Endothelial cell (in vitro differentiated cells): ENCODE data around the gene TUBA1A. TPM values are rescaled to one million over a fixed set of nuclear protein-coding genes. Genes with fewer than 3 reads are reported as not detected.
A peak's percentile ranks its signal among the peaks of the same experiment; 100 is the strongest.

Source experiments
- DNase-seq: peaks from one replicate; pipeline ENCODE4 v3.0.0; 2021; ENCODE audit warnings: low spot score
- H3K27ac Mint-ChIP-seq: one replicate; pipeline ENCODE4 v1.8.0; 2021; ENCODE audit warnings: mixed read lengths, inconsistent platforms; ENCODE audit not compliant: unreplicated experiment
- H3K27me3 Mint-ChIP-seq: one replicate; pipeline ENCODE4 v1.8.0; 2021; ENCODE audit warnings: mild to moderate bottlenecking, moderate library complexity, mixed read lengths, inconsistent platforms; ENCODE audit not compliant: unreplicated experiment
- H3K36me3 Mint-ChIP-seq: one replicate; pipeline ENCODE4 v1.8.0; 2021; ENCODE audit warnings: mild to moderate bottlenecking, low read depth, mixed read lengths, inconsistent platforms; ENCODE audit not compliant: unreplicated experiment
- H3K4me1 Mint-ChIP-seq: one replicate; pipeline ENCODE4 v1.8.0; 2021; ENCODE audit warnings: mild to moderate bottlenecking, mixed read lengths, inconsistent platforms; ENCODE audit not compliant: unreplicated experiment
- H3K4me3 Mint-ChIP-seq: one replicate; pipeline ENCODE4 v1.8.0; 2021; ENCODE audit warnings: mild to moderate bottlenecking, mixed read lengths, inconsistent platforms; ENCODE audit not compliant: unreplicated experiment
- H3K9me3 Mint-ChIP-seq: one replicate; pipeline ENCODE4 v1.8.0; 2021; ENCODE audit warnings: mixed read lengths, inconsistent platforms; ENCODE audit not compliant: unreplicated experiment
- CTCF ChIP-seq: fragments of 200-600 bp; sonication (generic); IDR thresholded peaks from one replicate; pipeline ENCODE4 v1.5.0; 2021; ENCODE audit warnings: antibody characterized with exemption; ENCODE audit not compliant: unreplicated experiment
- long read RNA-seq: library from polyadenylated mRNA; unstranded; transcript quantifications from one replicate; pipeline ENCODE4 v2.0.0, GENCODE V29; 2020; ENCODE audit not compliant: unreplicated experiment
- total RNA-seq: library from RNA; stranded (reverse); fragmentation: NEBNext Ultra II Directional; extraction: Animal tissue kit (Norgen Biotek cat#: 25700); gene quantifications from one replicate; pipeline ENCODE4 v1.2.1, GENCODE V29; 2021; ENCODE audit not compliant: unreplicated experiment

TUBA1A gene
- 924 TPM for total RNA-seq
- long read RNA-seq, transcript TUBA1A-201 (4 exons, 1,887 nt), result minor isoform, 5 of 4,942 reads
- long read RNA-seq, transcript TUBA1A-207 (3 exons, 1,384 nt), result minor isoform, 72 of 4,942 reads
- long read RNA-seq, transcript TUBA1A-202 (4 exons, 1,915 nt), result major isoform, 4,775 of 4,942 reads
- long read RNA-seq, transcript TUBA1A-203 (3 exons, 984 nt), result minor isoform, 13 of 4,942 reads
- long read RNA-seq, partial matches to known transcripts, result 4 of 4,942 reads
- long read RNA-seq, other reads (novel, unspliced or antisense), result 70 of 4,942 reads

- Mint-ChIP-seq H3K27ac (peak within 1 kb of the TSS; percentile 99), H3K36me3 (peaks cover 43% of the 10 kb centered on the region), H3K4me1 (peaks cover 19% of the 10 kb centered on the region), H3K4me3 (peak within 1 kb of the TSS; percentile 99), H3K9me3 (no peaks in the 10 kb centered on the region), H3K27me3 (peaks cover 24% of the 10 kb centered on the region)
- TF ChIP-seq CTCF, result no peak
- DNase-seq, result peak; percentile 89
Measured at GRCh38 chr12:49188916-49189367, at the start of gene TUBA1A. Gene TUBA1A (minus strand): TSS chr12:49189080. CDS start chr12:49188979, 101 bp downstream.

GRCh38 chr12:49236423-49236822, 47.5 kb upstream of the TUBA1A start:
- no peak for TF ChIP-seq CTCF
- no peak for DNase-seq
- H3K27ac Mint-ChIP-seq, result no peak overlapping the region
- peaks cover 6% of the 10 kb centered on the region for H3K27me3 Mint-ChIP-seq
- H3K9me3 Mint-ChIP-seq, result no peaks in the 10 kb centered on the region
- H3K4me1 Mint-ChIP-seq, result peaks cover 16% of the 10 kb centered on the region
- H3K4me3 Mint-ChIP-seq, result no peak overlapping the region
- no peaks in the 10 kb centered on the region for H3K36me3 Mint-ChIP-seq

- Mint-ChIP-seq H3K27me3 (peaks cover 3% of the 10 kb centered on the region), H3K36me3 (no peaks in the 10 kb centered on the region), H3K27ac (peak overlapping the region; percentile 61), H3K4me3 (peak overlapping the region; percentile 73), H3K4me1 (peaks cover 13% of the 10 kb centered on the region), H3K9me3 (no peaks in the 10 kb centered on the region)
- no peak for DNase-seq
- TF ChIP-seq CTCF, result no peak
Measured at GRCh38 chr12:49233842-49234526, 45.1 kb upstream of the TUBA1A start.

DNA sequence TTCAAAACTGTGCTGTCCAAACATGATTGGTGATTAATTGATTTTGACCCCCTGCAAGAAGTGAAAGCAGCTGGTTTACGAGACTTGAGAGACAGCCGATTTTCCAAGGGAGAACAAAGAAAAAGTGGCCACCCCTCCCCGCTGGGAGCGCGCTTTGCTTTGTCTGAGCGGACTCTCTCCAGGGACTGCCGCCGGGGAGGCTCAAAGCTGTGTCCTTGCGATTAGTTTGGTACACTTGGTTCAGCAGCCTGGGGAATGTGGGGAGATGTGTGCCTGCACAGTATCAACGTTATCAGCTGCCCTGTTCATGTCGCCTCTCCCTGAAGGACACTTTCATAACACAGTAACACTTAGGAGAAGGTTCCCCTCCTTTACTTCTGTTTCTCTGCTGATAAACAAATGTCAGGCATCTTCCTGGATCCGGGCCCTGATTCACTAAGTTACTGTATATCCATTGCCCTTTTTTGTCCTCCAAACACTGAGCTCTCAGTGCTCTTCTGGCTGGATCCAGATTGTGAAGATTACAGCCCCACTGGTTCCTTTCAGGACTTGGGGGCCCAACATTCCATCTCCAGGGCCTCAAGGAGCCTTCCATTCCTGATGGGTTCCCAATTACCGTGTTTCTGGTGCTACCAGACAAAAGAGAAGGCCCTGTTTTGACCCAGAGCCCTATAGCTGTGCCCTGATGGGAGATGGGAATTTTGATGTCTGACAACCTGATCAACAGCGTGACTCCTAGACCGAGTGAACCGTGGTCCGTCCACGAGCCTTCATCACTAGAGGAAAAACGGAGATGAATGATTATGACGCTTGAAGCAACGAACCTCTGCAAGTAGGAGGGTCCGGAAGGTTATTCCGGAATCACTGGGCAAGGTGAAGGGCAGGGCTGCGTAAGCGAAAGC, 44.3 kb upstream of the TUBA1A start:
- Mint-ChIP-seq H3K9me3 (no peaks in the 10 kb centered on the region), H3K4me1 (peaks cover 13% of the 10 kb centered on the region), H3K4me3 (peak overlapping the region; percentile 73), H3K27ac (peak overlapping the region; percentile 74), H3K27me3 (peaks cover 5% of the 10 kb centered on the region), H3K36me3 (no peaks in the 10 kb centered on the region)
- TF ChIP-seq CTCF, result no peak
- DNase-seq, result peak; percentile 57
